HG03521 (cell line): ENCODE data around the gene HEYL.

Experiments used
- ATAC-seq: cut with Tn5 transposase; IDR thresholded peaks from one replicate; pipeline ENCODE4 v1.9.1; 2021; ENCODE audit warnings: mild to moderate bottlenecking, moderate library complexity; ENCODE audit not compliant: unreplicated experiment

Gene HEYL

GRCh38 chr1:39639305-39640130 is at the start of gene HEYL:
Gene HEYL, minus strand, starts transcription at chr1:39639643. Its CDS starts 18 bp downstream, at chr1:39639625.
- ATAC-seq: no peak

DNA sequence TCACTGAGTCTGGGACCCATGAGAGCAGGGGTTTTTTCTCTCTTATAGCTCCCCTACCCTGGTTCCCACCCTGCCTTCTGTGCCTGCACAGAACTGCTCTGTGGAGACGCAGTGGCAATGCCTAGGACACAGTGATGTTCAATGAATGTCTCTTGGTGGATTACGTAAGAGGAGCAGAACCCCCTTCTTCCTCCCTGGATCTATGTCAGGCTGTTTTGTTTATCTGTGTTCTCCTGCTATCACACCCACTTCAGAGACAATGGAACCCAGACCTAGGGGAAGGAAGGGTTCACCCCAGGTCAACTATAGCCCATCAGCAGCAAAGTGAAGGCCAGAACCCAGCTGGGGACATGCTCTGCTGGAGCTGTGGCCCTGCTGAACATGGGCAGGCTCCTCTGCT is 49.8 kb upstream of the HEYL start:
- no peak for ATAC-seq

GRCh38 chr1:39688706-39689105 is 49.3 kb upstream of the HEYL start:
- no peak for ATAC-seq

GRCh38 chr1:39687243-39687642 is 47.8 kb upstream of the HEYL start:
- no peak for ATAC-seq

GRCh38 chr1:39685071-39685470 is 45.6 kb upstream of the HEYL start:
- ATAC-seq: no peak

GRCh38 chr1:39684313-39684664 is 44.8 kb upstream of the HEYL start:
- no peak for ATAC-seq

GRCh38 chr1:39683591-39684312 is 44.3 kb upstream of the HEYL start:
- no peak for ATAC-seq

DNA sequence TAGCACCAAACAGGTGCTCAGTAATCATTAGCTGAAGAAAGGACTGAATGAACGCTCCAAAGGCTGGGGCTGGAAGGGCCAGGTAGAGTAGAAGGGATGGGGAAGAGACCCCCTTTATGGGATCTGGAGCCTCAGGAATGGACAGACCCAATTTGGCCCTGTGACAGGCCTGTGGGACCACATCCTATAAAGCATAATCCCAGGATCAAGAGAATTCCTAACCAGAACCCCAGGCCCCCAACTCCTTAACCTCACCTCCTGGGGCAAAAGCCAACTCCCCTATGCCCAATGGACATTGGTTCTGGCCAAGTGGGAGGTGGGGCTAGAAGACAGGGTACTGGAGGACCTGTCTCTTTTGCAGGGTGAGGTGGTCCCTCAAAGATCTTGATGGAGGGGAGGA is 42.6 kb upstream of the HEYL start:
- ATAC-seq: no peak

- no peak for ATAC-seq
These were observed 41.9 kb upstream of the HEYL start for GRCh38 chr1:39681294-39681693.

DNA sequence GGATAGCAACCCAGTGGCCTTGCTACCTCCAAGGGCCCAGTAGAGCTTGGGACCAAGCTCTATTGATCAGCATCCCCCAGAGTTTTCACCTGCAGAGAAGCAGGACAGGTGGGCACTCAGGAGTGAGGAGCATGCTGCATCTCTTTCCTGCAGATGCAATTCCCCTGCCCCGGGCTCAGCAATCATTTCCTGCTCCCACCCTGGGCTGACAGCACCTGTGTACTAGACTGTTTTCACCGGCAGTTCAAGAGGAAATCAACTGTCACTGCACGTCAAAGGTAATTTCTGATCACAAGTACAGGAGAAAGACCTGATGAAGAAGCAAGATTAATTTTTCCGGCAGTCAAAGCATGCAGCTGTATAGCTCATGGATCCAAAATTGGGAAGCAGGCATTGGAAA is 41.3 kb upstream of the HEYL start:
- ATAC-seq: no peak

DNA sequence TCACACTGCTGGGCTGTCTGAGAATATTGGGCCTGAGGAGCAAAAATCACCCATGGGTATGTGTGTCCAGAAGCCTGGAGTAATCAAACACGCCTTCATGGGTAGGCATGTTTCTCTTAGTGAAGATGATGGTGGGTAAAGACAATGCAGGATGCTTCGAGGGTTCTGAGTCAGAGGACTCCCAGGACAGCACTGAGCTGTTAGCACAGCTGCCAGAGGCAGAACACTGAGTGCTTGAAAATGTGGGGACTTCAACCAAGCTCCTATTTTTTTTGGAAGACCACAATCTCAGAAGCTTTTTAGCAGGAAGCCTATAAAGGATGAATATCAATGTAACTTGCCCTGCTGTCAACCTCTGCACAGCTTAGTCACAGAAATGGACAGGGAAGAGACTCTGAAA is 40.4 kb upstream of the HEYL start:
- no peak for ATAC-seq

DNA sequence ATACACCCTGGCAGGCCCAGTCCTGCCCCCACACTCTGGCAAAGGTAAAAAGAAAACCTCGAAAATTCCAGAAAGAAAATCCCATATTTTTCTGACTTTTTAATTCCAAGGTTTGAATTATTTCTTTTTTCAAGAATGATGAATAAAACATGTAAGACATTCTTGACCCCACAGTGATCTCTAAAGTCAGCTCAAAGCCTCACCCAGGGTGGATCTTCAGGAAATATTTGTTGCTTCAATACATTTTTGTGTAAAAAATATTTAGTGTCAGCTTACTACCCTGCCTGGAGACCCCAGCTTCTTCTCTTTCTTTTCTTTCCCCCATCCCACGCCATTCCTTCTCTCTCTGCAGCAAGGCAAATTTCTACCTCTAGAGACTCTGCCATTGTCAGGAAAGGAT is 39.4 kb upstream of the HEYL start:
- no peak for ATAC-seq

DNA sequence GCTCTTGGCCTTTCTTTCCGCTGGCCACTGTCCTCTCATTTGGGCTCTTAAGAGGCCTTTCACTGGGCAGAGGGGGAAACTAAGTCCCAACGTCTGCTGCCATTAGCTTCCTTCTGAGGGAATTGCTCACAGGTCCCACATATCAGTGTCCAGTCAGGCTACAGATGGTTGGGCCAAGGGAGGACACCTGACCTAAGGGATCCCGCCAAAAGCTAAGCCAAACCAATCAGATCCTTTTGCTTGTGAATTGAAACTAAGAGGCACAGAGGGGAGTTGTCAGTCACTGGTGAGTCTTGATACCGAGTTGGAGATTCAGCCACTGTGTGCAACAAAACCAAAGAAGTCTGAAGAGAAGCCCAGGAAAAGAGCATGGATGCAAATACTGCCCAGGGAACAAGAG is 38.2 kb upstream of the HEYL start:
- no peak for ATAC-seq

- ATAC-seq: no peak
These were observed 37.6 kb upstream of the HEYL start for GRCh38 chr1:39676948-39677548.

DNA sequence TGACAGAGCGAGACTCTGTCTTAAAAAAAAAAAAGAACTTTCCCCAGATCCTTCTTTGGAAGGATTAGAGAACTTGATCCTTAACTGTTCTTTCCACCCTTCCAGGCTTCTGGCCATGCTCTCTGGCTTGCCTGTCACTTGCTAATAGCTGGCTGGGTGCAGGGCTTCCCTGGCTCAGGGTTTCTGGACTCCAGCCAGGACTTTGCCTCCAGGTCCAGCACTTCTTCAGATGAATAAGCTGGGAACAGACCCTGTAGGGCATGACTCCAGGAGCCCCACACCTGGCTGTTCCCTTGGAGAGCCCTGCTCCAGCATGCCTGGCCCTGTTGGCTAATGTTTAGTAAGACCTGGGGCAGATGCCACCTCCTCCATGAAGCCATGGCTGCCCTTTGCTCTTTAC is 35.8 kb upstream of the HEYL start:
- ATAC-seq: no peak

DNA sequence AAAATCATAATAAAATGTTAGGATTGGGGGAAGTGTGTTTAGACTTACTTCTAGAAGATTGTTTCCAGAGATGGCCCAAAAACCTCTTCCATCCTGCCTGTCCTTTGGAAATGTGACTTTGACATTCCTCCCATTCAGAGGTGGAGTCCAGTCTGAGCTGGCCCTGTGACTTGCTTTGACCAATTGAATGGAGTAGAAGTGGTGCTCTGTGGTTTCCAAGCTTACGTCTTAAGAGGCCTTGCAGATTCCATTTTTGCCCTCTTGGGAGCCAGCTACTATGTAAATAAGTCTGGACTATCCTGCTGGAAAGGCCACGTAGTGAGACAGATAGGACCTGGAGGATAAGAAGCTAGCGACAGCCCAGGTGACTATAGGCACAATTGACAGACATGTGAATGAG is 33.8 kb upstream of the HEYL start:
- no peak for ATAC-seq

DNA sequence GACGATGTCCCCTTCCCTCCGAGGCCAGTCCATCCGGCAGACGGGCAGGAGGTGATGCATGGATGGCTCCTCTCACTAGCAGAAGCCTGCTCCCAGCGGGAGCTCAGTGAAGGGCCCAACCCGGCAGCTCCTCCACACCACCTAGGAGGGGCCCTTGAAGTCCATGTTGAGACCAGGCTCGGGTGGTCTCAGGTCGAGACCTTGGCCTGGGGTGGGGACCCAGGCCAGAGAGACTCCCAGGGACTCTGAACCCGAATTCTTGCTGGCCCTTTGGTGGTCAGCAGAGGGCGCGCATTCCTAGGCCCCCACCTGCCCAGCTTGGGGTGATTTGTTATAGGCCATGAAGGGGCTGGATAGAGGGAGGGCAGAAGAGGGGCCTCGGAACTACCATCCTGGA is 33.1 kb upstream of the HEYL start:
- ATAC-seq: no peak

DNA sequence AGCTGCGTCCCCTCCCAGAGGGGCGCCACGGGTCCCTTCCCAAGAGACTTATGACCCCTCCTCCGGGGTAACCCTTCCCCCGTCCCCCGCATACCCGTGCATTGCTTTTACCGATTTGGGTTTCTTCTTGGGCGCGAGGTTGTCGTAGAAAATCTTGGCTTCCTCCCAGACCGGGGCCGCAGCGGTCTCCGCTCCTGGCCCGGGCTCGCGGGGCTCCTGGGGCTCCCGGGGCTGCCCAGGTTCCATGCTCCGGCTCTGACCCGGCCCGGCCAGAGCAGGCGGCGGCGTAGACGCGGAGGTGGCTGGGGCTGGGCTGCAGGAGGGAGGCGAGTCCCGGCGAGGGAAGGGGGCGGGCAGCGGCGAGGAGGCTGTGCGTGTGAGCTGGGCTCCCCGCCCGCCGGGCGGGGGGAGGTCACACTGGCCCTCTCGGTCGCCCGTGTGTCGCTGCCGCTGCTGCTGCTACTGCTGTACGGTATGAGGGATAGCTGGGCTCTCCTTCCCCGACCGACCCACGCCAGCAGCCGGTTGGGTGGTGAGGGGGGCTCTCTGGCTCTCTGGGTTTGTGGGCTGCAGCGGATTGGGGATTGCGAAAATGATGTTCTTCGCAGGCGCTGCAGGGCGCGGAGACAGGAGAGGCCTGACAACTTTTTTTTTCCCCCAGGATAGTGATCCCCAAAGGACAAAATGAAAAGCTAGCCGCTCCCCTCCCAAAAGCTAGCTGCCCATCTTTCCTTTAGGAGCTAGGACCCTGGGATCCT is 32.5 kb upstream of the HEYL start, which contains the start of gene NT5C1A:
Gene NT5C1A (minus strand): TSS at position 315 of the 758 bp plus-strand sequence. CDS start 69 bp downstream, at position 246.
- ATAC-seq: no peak

- ATAC-seq: no peak
These were observed 32.0 kb upstream of the HEYL start for GRCh38 chr1:39671433-39671792.

DNA sequence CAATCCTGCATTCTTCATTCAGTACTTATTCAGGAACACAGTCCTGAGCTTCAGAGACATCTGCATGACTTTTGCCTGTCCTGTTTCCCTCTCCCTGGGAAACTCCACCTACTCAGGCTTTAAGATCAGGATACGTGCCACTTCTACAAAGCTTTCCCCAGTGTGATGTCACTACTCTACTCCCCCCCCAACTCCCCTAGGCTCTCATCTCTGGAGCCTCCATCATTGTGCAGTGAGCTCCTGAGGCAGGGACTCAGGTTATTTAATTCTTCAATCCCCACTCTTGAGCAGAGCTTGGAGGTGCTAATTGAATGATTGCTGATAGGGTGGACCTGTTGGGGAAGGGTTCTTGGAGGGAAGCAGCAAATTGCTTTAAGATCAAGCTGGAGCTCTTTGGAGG is 31.2 kb upstream of the HEYL start:
- ATAC-seq: no peak

DNA sequence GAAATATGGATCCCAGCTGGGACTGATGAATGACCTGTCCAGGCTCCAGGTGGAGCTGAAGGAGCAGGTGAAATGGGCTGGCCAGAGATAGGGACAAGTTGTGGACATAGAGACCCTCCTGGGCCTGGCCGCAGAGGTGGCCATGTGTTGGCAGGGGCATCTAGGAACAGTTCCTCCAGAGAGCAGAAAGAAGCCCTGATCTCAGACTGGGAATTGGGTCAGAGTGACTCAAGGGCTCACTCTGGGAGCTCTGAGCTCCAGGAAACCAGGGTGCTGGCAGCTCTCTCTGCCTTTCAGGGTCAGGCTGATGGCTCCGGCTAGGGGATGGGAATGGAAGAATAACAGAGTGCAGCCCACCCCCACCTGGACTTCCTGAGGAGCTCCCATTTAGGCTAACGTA is 29.5 kb upstream of the HEYL start:
- no peak for ATAC-seq
